ENCODE measurements around the gene ZNF227. TPM values are rescaled to one million over a fixed set of nuclear protein-coding genes. Genes with fewer than 3 reads are reported as not detected.

ZNF227 gene
- total and polyA plus RNA-seq, 2 donors (not counting 3 experiments of a cell fraction or from before 2014, with no cell fraction given) = 3.4 to 17.8 TPM

- Histone ChIP-seq H3K4me3 (replicated peaks in 1 of 3; ENCODE audit: insufficient read depth in 1 of 3, low read depth in 1 of 3, low read length in 3 of 3) (no peak overlapping the region), H2AFZ (ENCODE audit: low read depth, low read length) (no peak overlapping the region), H3K27ac (ENCODE audit: insufficient read depth, low read depth, low read length) (no peak overlapping the region), H4K20me1 (replicated peaks; ENCODE audit: control insufficient read depth, extremely low read depth, insufficient read depth, low read length) (no peaks in the 10 kb centered on the region), H3K9ac (replicated peaks; ENCODE audit: extremely low read depth, insufficient read depth, low read length) (no peak overlapping the region), H3K27me3 (ENCODE audit: control insufficient read depth in 2 of 2, insufficient read depth in 2 of 2, low read length in 2 of 2) (no peaks in the 10 kb centered on the region), H3K4me1 (ENCODE audit: control insufficient read depth, extremely low read depth, insufficient read depth, low read length) (no peaks in the 10 kb centered on the region), H3K79me2 (ENCODE audit: control insufficient read depth, insufficient read depth, low read length) (no peaks in the 10 kb centered on the region), H3K9me1 (replicated peaks; ENCODE audit: control insufficient read depth, extremely low read depth, insufficient read depth, low read length) (no peaks in the 10 kb centered on the region), H3K4me2 (ENCODE audit: insufficient read depth, low read length) (no peak overlapping the region), H3K36me3 (ENCODE audit: control insufficient read depth in 2 of 2, extremely low read depth in 1 of 2, insufficient read depth in 2 of 2, low read length in 2 of 2) (peaks cover 0 to 10% of the 10 kb centered on the region in 2 experiments), H3K9me3 (replicated peaks; ENCODE audit: control insufficient read depth, insufficient read depth, low read length) (peaks cover 2% of the 10 kb centered on the region)
- FAIRE-seq (no peak), DNase-seq (ENCODE audit: low read depth, low spot score) (no peak)
- no TSS peak for BruUV-seq (replicated peaks)
- ChIA-PET CTCF (no interaction called here), POLR2A (no interaction called here)
- dilution Hi-C loops (cut with MboI; ENCODE audit: extremely low pct_ligation_motif_present, low sequenced_read_pairs) (no loop called here), intact Hi-C loops (cut with micrococcal nuclease) (no loop called here)
- no peak for TF ChIP-seq MYC (IDR thresholded peaks at IDR 0.05; ENCODE audit: low read depth, low read length)
- no peak for TF ChIP-seq EZH2 (IDR thresholded peaks at IDR 0.05; ENCODE audit: borderline replicate concordance, low read depth, low read length, severe bottlenecking)
- no peak for TF ChIP-seq POLR2AphosphoS5 (IDR thresholded peaks at IDR 0.05; ENCODE audit: insufficient read depth, low read depth, low read length)
- TF ChIP-seq CTCF (IDR thresholded peaks at IDR 0.05; ENCODE audit: extremely low read depth in 1 of 2, insufficient read depth in 1 of 2, low read depth in 1 of 2, low read length in 2 of 2) = no peak
- no peak for TF ChIP-seq POLR2A (IDR thresholded peaks at IDR 0.05; ENCODE audit: low read depth, low read length)
- TF ChIP-seq MAX (IDR thresholded peaks at IDR 0.05; ENCODE audit: insufficient read depth, insufficient read length) = no peak
- TF ChIP-seq JUN (IDR thresholded peaks at IDR 0.05; ENCODE audit: borderline replicate concordance, insufficient read depth, insufficient read length, low read depth) = no peak
Observed at GRCh38 chr19:44284968-44285367, 72.6 kb downstream of the ZNF227 start.

Other genes with a start within 250 kb of the ZNF227 start
- 5.9 and 7.6 TPM in 2 replicates for gene ZNF155, start 228.3 kb upstream of the ZNF227 start, total RNA-seq
- gene ZNF155, start 228.3 kb upstream of the ZNF227 start, polyA plus RNA-seq = 1.8 and 2.0 TPM in 2 replicates
- gene ZNF230, start 209.6 kb upstream of the ZNF227 start, total RNA-seq = 2.9 TPM in 2 replicates
- 1.4 and 1.5 TPM in 2 replicates for gene ZNF230, start 209.6 kb upstream of the ZNF227 start, polyA plus RNA-seq
- gene ZNF222, start 187.2 kb upstream of the ZNF227 start, total RNA-seq = 4.7 and 5.2 TPM in 2 replicates
- 0.99 and 2.2 TPM in 2 replicates for gene ZNF222, start 187.2 kb upstream of the ZNF227 start, polyA plus RNA-seq
- gene ZNF223, start 160.5 kb upstream of the ZNF227 start, total RNA-seq = 3.4 and 3.7 TPM in 2 replicates
- 1.2 and 1.6 TPM in 2 replicates for gene ZNF223, start 160.5 kb upstream of the ZNF227 start, polyA plus RNA-seq
- 2.4 and 2.7 TPM in 2 replicates for gene ZNF284, start 140.4 kb upstream of the ZNF227 start, total RNA-seq
- 0.98 and 1.1 TPM in 2 replicates for gene ZNF284, start 140.4 kb upstream of the ZNF227 start, polyA plus RNA-seq
- 19.4 and 21.8 TPM in 2 replicates for gene ZNF224, start 118.2 kb upstream of the ZNF227 start, total RNA-seq
- 6.8 and 8.5 TPM in 2 replicates for gene ZNF224, start 118.2 kb upstream of the ZNF227 start, polyA plus RNA-seq
- gene ZNF225, start 99.1 kb upstream of the ZNF227 start, total RNA-seq = 3.9 and 4.1 TPM in 2 replicates
- gene ZNF225, start 99.1 kb upstream of the ZNF227 start, polyA plus RNA-seq = 0.83 and 0.92 TPM in 2 replicates
- gene ZNF234, start 71.0 kb upstream of the ZNF227 start, total RNA-seq = 10.6 and 11.9 TPM in 2 replicates
- 2.1 and 2.5 TPM in 2 replicates for gene ZNF234, start 71.0 kb upstream of the ZNF227 start, polyA plus RNA-seq
- gene ZNF226, start 47.4 kb upstream of the ZNF227 start, total RNA-seq = 19.7 and 19.8 TPM in 2 replicates
- gene ZNF226, start 47.4 kb upstream of the ZNF227 start, polyA plus RNA-seq = 5.9 and 8.8 TPM in 2 replicates
- 0.76 and 0.88 TPM in 2 replicates for gene ZNF233, start 47.4 kb downstream of the ZNF227 start, total RNA-seq
- gene ZNF233, start 47.4 kb downstream of the ZNF227 start, polyA plus RNA-seq = 0.15 and 0.25 TPM in 2 replicates
- gene ZNF235, start 92.5 kb downstream of the ZNF227 start, total RNA-seq = 5.2 TPM in 2 replicates
- gene ZNF235, start 92.5 kb downstream of the ZNF227 start, polyA plus RNA-seq = 1.8 and 2.0 TPM in 2 replicates
- 4.6 and 7.5 TPM in 2 replicates for gene ZNF112, start 144.1 kb downstream of the ZNF227 start, total RNA-seq
- gene ZNF112, start 144.1 kb downstream of the ZNF227 start, polyA plus RNA-seq = 1.2 and 2.0 TPM in 2 replicates
- gene ZNF285, start 189.1 kb downstream of the ZNF227 start, total RNA-seq = 3.6 and 4.6 TPM in 2 replicates
- 0.76 and 0.90 TPM in 2 replicates for gene ZNF285, start 189.1 kb downstream of the ZNF227 start, polyA plus RNA-seq
- 6.0 and 8.8 TPM in 2 replicates for gene ZNF229, start 235.9 kb downstream of the ZNF227 start, total RNA-seq
- gene ZNF229, start 235.9 kb downstream of the ZNF227 start, polyA plus RNA-seq = 2.4 and 2.7 TPM in 2 replicates

Measured in endothelial cell of umbilical vein (primary cell).